ENCODE measurements around the gene ATP10A.
A peak's percentile ranks its signal among the peaks of the same experiment; 100 is the strongest.

Gene ATP10A

DNA sequence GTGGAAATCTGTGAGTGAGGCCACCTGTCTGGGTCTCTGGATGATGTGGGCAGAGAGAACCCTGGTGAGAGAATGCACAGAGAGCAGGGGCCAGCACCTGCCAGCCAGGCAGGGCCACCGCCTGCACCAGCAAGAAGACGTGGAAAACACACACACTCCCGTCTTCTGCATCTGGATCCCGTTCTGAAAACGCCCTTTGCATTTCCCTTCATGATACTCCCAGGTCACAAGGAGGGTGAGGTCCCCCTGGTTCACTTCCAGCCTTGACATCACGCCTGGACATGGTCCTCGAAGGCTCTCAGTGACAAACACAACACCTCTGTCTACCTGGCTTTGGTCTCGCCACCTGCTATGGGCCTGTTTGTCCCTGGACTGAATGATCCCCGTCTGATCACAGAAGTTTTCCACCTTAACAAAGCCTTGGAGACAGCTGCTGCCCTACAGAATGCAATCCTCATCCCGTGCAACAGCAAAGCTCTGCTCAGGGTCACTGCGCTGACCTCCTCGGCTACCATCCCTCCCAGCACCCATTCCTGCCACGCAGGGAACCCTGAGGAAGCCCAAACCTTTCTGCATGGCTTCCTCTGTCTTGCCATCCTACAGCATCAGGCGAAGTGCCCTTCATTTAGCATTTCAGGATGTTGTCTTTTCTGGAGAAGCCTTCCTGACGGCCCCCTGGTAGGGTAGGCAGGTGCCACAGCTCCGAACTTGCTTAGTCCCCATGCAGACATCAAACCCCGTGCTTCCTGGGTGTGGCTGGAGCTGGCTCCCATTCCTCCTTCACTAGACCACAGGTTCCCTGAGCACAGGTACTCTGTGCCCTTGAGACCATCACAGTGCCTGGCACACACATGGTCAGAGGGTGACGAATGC lies 122.5 kb downstream of the ATP10A start:
- H3K27ac ChIP-seq = peak overlapping the region; percentile 83 to 84
- no peak for DNase-seq (ENCODE audit: low spot score)
- no peak overlapping the region for H3K4me3 ChIP-seq
- TF ChIP-seq, protein P1, sequence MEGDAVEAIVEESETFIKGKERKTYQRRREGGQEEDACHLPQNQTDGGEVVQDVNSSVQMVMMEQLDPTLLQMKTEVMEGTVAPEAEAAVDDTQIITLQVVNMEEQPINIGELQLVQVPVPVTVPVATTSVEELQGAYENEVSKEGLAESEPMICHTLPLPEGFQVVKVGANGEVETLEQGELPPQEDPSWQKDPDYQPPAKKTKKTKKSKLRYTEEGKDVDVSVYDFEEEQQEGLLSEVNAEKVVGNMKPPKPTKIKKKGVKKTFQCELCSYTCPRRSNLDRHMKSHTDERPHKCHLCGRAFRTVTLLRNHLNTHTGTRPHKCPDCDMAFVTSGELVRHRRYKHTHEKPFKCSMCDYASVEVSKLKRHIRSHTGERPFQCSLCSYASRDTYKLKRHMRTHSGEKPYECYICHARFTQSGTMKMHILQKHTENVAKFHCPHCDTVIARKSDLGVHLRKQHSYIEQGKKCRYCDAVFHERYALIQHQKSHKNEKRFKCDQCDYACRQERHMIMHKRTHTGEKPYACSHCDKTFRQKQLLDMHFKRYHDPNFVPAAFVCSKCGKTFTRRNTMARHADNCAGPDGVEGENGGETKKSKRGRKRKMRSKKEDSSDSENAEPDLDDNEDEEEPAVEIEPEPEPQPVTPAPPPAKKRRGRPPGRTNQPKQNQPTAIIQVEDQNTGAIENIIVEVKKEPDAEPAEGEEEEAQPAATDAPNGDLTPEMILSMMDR (IDR thresholded peaks at IDR 0.05) = no peak

DNA sequence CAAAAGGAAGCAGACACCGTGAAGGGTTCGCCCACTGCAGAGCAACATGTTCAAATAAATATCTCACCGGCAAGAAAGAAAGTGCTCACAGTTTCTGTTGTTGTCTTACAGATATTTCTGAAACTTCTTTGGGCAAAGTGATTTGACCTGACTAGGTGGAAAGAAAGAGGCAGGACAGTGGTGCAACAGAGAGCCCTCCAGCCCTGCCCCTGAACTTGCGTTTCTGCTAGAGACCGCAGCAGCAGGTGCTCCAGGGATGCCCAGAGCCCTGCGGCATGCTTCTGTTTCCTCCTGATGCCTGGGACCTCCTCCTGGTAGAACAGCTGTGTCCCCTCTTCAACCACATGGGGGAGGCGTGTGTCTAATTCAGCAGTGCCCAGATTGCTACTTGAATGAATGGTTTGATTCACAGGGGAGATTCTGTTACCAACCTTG lies 123.4 kb downstream of the ATP10A start:
- Histone ChIP-seq H3K27ac (peak overlapping the region in 1 of 2 donors; percentile 84), H3K4me3 (no peak overlapping the region)
- TF ChIP-seq, protein P1 (IDR thresholded peaks at IDR 0.05) = peak; percentile 13
- no peak for DNase-seq (ENCODE audit: low spot score)

DNA sequence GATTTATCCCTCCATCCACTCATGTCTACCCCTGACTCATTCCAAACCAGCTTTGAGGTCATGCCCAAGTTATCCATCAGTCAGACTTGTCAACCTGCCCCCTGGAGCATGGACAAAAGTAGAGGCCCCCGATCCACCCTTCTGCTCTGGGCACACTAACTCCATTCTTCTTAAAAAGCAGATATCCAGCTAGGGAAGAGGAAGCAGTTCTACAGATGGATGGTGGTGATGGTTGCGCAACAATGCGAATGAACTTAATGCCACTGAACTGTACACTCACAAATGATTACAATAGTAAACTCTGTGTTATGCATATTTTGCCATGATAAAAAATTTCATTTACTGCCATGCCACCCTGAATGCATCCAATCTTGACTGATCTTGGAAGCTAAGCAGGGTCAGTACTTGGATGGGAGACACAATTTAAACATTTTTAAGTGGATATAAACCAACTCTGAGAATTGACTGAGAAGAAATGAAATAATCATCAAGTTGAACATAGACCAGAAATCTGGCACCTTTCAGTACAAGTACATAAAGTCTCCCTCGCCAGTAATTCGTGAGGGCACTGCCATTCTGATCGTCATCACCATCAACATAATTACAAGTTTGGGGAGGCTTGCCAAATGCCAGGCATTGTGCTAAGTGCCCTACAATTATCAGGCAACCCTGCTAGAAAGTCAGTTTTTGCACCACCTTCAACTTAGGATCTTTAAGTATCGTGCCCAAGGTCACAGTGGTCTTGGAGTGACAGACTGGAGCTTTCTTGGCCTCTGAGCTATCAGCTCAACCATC lies 124.8 kb downstream of the ATP10A start:
- no peak for DNase-seq (ENCODE audit: low spot score)
- TF ChIP-seq, protein P1 (IDR thresholded peaks at IDR 0.05) = no peak
- Histone ChIP-seq H3K4me3 (no peak overlapping the region), H3K27ac (peak overlapping the region; percentile 84 to 89)

GRCh38 chr15:25737218-25737643 lies 125.9 kb downstream of the ATP10A start:
- Histone ChIP-seq H3K4me3 (peak overlapping the region; percentile 30), H3K27ac (peak overlapping the region; percentile 89 to 91)
- DNase-seq (ENCODE audit: low spot score) = peak; percentile 90
- TF ChIP-seq, protein P1 (IDR thresholded peaks at IDR 0.05) = no peak

DNA sequence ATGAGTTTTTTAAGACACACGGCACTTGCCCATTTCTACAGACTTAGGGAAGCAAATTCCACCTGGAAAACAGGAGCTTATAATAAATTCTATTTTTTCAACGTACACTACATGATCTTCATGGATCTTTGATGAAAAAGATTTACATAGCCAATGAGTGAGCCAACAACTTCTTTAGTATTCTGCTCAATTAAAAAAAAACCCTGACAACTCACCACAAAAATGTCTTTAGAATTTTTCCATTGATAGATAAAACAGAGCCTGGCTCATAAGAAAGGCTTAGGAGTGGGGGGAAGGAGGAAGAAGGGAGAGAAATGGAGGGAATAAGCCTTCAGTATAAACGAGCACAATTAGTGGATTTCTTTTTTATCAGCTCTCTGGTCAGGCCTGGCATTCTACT lies 126.7 kb downstream of the ATP10A start:
- H3K4me3 ChIP-seq = no peak overlapping the region
- H3K27ac ChIP-seq = peak overlapping the region; percentile 89 to 91
- DNase-seq (ENCODE audit: low spot score) = no peak
- TF ChIP-seq, protein P1 (IDR thresholded peaks at IDR 0.05) = no peak

DNA sequence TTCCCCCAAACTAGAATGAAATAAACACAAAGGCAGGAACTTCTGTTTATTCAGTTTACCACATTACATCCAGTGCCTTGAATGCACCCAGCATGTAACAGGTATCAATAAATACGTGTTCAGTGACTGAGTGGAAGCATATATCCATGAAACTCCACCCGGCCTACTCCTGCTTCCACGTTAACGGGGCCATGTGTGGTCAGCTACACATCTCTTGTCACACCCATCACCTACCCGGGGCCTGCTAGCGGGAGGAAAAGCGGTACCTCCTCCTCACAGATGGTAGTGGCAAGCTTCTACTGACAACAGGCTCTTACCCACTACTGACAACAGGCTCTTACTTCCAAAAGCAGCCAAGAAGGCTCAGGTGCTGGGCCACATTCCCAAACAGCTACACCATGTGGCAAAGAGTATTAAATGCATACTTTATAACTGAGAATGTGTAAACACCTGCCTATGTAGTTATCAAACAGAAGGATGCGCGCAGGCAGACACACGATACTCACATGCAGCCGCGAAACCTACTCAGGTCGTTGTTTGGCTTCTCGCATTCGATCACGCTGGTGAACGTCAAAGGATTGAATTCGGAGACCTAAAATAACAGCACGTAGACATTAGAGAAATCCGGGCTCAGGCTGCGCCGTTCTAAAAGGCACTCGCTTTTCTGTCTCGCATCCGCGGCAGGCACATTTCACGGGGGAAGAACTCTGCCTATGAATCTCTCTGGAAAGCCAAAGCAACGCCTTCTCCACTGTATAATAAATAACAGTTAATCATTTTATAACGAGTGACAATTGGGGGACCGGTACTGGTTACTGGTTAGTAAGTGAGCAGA lies 127.4 kb downstream of the ATP10A start:
- Histone ChIP-seq H3K27ac (peak overlapping the region; percentile 75 to 89), H3K4me3 (no peak overlapping the region)
- TF ChIP-seq, protein P1 (IDR thresholded peaks at IDR 0.05) = no peak
- DNase-seq (ENCODE audit: low spot score) = no peak
